Progenitor cell of endocrine pancreas (in vitro differentiated cells): ENCODE results near the gene CUX1. TPM values are rescaled to one million over a fixed set of nuclear protein-coding genes. Genes with fewer than 3 reads are reported as not detected.
"Not testable (repeated sequence)": the region's sequence is repeated elsewhere in the genome, so short reads cannot be mapped to it uniquely, and the experiment has no call there.

Experiments
- DNase-seq: peaks from one replicate; pipeline ENCODE4 v3.0.0; 2021; ENCODE audit warnings: low spot score; ENCODE audit not compliant: unreplicated experiment
- H3K27ac Mint-ChIP-seq: 2 replicates; pipeline ENCODE4 v1.8.0; 2021; ENCODE audit warnings: mild to moderate bottlenecking, moderate library complexity, mixed read lengths
- H3K27me3 Mint-ChIP-seq: 2 replicates; pipeline ENCODE4 v1.8.0; 2021; ENCODE audit warnings: mixed read lengths
- H3K36me3 Mint-ChIP-seq: 2 replicates; pipeline ENCODE4 v1.8.0; 2022; ENCODE audit warnings: mixed read lengths; ENCODE audit not compliant: insufficient read depth
- H3K4me1 Mint-ChIP-seq: 2 replicates; pipeline ENCODE4 v1.8.0; 2021; ENCODE audit warnings: low read depth, mixed read lengths
- H3K4me3 Mint-ChIP-seq: 2 replicates; pipeline ENCODE4 v1.8.0; 2021; ENCODE audit warnings: low read depth, mild to moderate bottlenecking, moderate library complexity, mixed read lengths
- H3K9me3 Mint-ChIP-seq: 2 replicates; pipeline ENCODE4 v1.8.0; 2021; ENCODE audit warnings: low read depth, mixed read lengths
- CTCF ChIP-seq: fragments of 200-600 bp; sonication (generic); IDR thresholded peaks from one replicate; pipeline ENCODE4 v1.5.0; 2021; ENCODE audit warnings: antibody characterized with exemption, mild to moderate bottlenecking; ENCODE audit not compliant: unreplicated experiment
- total RNA-seq: library from RNA; stranded (reverse); gene quantifications from 2 replicates; pipeline ENCODE4 v1.2.1, GENCODE V29; 2021

The CUX1 gene
- total RNA-seq, 1 donor from 2014 or later: 103 TPM

DNA sequence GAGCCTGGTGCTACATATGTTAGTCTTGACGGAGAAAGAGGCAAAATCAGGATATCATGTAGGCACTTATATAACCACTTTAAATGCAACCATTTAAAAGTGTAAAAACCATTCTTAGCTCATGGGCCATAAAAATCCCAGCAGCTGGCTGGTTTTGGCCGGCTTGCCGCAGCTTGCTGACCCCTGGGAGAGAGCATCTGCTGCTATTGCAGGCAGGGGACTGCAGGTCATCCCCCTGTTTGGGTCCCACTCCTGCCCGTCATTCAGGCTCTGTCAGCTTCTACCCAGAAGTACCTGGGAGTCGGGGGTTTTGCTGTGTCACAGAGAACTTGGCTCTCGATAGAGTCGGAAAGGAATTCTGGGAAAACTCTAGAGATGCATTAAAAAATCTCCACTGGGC is 187.4 kb downstream of the CUX1 start:
- Mint-ChIP-seq H3K4me1 (no peaks in the 10 kb centered on the region), H3K36me3 (peaks cover 6% of the 10 kb centered on the region), H3K27me3 (no peaks in the 10 kb centered on the region), H3K27ac (no peak overlapping the region), H3K9me3 (no peaks in the 10 kb centered on the region), H3K4me3 (no peak overlapping the region)
- TF ChIP-seq CTCF: no peak
- DNase-seq: no peak

DNA sequence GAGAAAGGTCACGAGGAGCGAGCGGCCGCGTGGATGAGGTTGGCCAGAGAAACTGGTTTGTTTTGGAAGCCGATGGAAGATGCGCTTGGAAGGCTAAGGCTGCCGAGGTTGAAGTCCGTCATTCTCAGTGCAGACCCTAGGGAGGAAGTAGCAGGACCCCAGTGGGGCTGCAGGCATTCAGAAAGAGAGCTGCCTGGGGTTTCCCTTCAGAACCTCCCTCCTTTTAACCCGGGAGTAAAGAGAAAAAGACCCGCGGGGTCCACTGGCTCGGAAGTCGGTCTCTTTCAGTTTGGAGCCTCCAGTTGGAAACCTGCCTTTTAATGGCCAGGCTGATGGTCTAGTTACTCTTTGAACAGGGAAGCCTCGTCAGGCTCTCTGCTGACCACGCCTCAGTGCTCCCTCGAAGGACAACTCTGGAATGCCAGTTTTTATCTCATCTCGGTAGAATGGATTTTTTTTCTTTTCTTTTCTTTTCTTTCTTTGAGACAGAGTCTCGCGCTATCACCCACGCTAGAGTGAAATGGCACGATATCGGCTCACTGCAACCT is 188.6 kb downstream of the CUX1 start:
- Mint-ChIP-seq H3K27me3 (no peaks in the 10 kb centered on the region), H3K36me3 (peaks cover 6% of the 10 kb centered on the region), H3K9me3 (no peaks in the 10 kb centered on the region), H3K4me1 (no peaks in the 10 kb centered on the region), H3K27ac (peak overlapping the region; percentile 72), H3K4me3 (no peak overlapping the region)
- TF ChIP-seq CTCF: no peak
- DNase-seq: no peak

- H3K27ac Mint-ChIP-seq: no peak overlapping the region
Measured at GRCh38 chr7:102006695-102007094, 189.3 kb downstream of the CUX1 start.

GRCh38 chr7:102008535-102009262 is 191.3 kb downstream of the CUX1 start:
- no peak for TF ChIP-seq CTCF
- Mint-ChIP-seq H3K4me1 (peaks cover 5% of the 10 kb centered on the region), H3K36me3 (peaks cover 6% of the 10 kb centered on the region)

More at GRCh38 chr7:102006695-102007094, 189.3 kb downstream of the CUX1 start:
- no peak for TF ChIP-seq CTCF
- no peaks in the 10 kb centered on the region for H3K4me1 Mint-ChIP-seq
- peaks cover 6% of the 10 kb centered on the region for H3K36me3 Mint-ChIP-seq
- H3K9me3 Mint-ChIP-seq: no peaks in the 10 kb centered on the region
- H3K4me3 Mint-ChIP-seq: no peak overlapping the region
- H3K27me3 Mint-ChIP-seq: no peaks in the 10 kb centered on the region
- no peak for DNase-seq

GRCh38 chr7:102009628-102010027 is 192.2 kb downstream of the CUX1 start:
- TF ChIP-seq CTCF: no peak
- H3K4me3 Mint-ChIP-seq: no peak overlapping the region
- no peaks in the 10 kb centered on the region for H3K9me3 Mint-ChIP-seq
- H3K36me3 Mint-ChIP-seq: peaks cover 6% of the 10 kb centered on the region
- H3K27ac Mint-ChIP-seq: peak overlapping the region; percentile 77
- no peak for DNase-seq
- no peaks in the 10 kb centered on the region for H3K27me3 Mint-ChIP-seq
- peaks cover 5% of the 10 kb centered on the region for H3K4me1 Mint-ChIP-seq

More at GRCh38 chr7:102008535-102009262, 191.3 kb downstream of the CUX1 start:
- H3K27me3 Mint-ChIP-seq: no peaks in the 10 kb centered on the region
- no peak overlapping the region for H3K4me3 Mint-ChIP-seq
- H3K9me3 Mint-ChIP-seq: no peaks in the 10 kb centered on the region
- no peak for DNase-seq
- H3K27ac Mint-ChIP-seq: peak overlapping the region; percentile 20

GRCh38 chr7:102012112-102012830 is 194.8 kb downstream of the CUX1 start:
- H3K4me3 Mint-ChIP-seq, H3K36me3 Mint-ChIP-seq, H3K27me3 Mint-ChIP-seq, DNase-seq, H3K27ac Mint-ChIP-seq, H3K9me3 Mint-ChIP-seq, H3K4me1 Mint-ChIP-seq: not testable (repeated sequence)
